Stimulated activated CD4-positive, alpha-beta T cell treated with anti-CD3 and anti-CD28 coated beads, Interleukin-1b, Interleukin-23, amount 100 ng/mL, for 1 hour (primary cell): ENCODE data around the gene CDHR3.
"Not testable (repeated sequence)": the region's sequence is repeated elsewhere in the genome, so short reads cannot be mapped to it uniquely, and the experiment has no call there.

Source experiments
- DNase-seq, 2 donors: peaks; one replicate each; pipeline ENCODE4 v3.0.0-alpha.2; 2020; ENCODE audit warnings: low read depth in 2 of 2

CDHR3 gene, protein sequence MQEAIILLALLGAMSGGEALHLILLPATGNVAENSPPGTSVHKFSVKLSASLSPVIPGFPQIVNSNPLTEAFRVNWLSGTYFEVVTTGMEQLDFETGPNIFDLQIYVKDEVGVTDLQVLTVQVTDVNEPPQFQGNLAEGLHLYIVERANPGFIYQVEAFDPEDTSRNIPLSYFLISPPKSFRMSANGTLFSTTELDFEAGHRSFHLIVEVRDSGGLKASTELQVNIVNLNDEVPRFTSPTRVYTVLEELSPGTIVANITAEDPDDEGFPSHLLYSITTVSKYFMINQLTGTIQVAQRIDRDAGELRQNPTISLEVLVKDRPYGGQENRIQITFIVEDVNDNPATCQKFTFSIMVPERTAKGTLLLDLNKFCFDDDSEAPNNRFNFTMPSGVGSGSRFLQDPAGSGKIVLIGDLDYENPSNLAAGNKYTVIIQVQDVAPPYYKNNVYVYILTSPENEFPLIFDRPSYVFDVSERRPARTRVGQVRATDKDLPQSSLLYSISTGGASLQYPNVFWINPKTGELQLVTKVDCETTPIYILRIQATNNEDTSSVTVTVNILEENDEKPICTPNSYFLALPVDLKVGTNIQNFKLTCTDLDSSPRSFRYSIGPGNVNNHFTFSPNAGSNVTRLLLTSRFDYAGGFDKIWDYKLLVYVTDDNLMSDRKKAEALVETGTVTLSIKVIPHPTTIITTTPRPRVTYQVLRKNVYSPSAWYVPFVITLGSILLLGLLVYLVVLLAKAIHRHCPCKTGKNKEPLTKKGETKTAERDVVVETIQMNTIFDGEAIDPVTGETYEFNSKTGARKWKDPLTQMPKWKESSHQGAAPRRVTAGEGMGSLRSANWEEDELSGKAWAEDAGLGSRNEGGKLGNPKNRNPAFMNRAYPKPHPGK

DNA sequence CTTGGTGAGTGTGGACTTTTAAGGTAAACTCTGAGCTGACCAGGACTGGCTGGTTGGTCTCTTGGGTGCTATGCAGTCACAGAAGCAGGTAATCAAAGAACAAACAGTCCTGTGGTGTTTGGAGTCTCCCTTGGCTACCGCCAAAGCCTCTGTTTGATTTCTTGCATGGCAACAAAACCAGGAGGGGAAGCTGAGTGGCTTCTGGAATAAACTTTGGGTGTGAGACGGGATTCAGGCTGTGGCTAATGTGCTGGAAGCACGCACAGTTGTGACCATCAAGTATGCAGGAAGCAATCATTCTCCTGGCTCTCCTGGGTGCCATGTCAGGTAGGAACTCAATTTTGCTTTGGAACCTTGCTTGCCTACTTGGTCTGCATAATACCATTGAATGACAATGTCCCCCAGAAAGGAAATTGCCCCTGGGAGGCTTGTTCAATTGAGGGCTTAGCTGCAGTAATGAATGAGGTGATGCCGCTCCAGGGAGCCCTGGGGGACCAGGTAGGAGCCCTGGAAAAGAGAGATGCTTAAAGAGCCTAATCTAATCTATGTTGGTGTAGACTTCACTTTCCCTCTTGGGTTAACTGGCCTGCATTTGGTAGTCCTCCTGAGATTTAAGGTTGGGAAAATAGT is at the start of gene CDHR3:
Gene CDHR3 (plus strand): TSS at position 227 of the 630 bp plus-strand sequence. CDS start 55 bp downstream, at position 282.
- no peak for DNase-seq

DNA sequence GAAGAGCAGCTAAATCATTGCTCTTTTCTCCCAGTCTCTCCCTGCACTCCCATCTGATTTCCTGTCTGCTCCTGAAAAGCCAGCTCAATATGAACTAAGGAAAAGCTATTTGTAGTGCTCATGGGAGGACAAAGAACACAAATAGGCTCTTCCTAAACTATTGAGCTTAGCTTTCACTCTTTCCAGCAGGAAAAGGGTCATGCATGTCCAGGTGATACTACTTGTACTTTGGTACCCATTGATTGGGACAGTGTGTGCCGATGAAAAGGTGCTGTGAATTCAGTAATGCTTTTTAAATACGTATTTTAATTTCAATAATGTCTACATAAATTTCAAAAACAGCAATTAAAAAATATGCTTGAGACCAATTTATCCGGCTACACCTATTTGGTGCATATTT is 49.1 kb upstream of the CDHR3 start:
- no peak for DNase-seq

DNA sequence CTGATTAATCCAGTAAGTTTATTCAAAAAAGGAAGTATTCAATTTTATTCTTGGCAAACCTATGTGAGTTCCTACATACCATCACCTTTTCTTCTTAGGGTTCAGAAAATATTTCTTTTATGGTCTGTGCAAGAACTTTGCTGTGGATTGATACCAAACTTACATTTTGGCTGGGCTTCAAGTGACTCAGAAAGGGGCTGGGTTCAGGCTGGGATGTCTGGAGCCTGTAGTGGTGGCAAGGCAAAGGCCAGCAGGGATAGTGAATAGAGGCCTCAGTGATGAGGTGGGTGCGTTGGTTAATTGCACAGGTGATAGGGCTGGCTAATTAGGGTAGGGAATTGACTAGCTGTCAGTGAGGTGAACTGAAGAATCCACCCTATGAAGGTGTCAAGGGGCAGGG is 46.5 kb upstream of the CDHR3 start:
- no peak for DNase-seq

DNA sequence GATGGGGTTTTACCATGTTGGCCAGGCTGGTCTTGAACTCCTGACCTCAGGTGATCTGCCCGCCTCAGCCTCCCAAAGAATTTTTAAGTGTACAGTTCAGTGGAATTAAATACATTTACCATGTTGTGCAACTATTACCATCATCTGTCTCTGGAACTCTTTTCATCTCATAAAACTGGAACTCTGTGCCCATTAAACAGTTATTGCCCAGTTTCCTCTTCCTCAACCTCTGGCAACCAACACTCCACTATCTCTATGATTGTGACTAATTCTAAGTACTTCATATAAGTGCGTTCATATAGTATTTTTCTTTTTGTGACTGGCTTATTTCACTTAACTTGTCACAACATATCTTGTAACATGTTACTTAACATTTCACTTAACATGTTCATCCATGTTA is 45.4 kb upstream of the CDHR3 start:
- DNase-seq: no peak

- DNase-seq: no peak
Observed at GRCh38 chr7:105920766-105921165, 42.3 kb upstream of the CDHR3 start.

- no peak for DNase-seq
Observed at GRCh38 chr7:105924945-105925344, 38.1 kb upstream of the CDHR3 start.

GRCh38 chr7:105926131-105926530 is 36.9 kb upstream of the CDHR3 start:
- no peak for DNase-seq

- DNase-seq: no peak
Observed at GRCh38 chr7:105931179-105931578, 31.9 kb upstream of the CDHR3 start.

DNA sequence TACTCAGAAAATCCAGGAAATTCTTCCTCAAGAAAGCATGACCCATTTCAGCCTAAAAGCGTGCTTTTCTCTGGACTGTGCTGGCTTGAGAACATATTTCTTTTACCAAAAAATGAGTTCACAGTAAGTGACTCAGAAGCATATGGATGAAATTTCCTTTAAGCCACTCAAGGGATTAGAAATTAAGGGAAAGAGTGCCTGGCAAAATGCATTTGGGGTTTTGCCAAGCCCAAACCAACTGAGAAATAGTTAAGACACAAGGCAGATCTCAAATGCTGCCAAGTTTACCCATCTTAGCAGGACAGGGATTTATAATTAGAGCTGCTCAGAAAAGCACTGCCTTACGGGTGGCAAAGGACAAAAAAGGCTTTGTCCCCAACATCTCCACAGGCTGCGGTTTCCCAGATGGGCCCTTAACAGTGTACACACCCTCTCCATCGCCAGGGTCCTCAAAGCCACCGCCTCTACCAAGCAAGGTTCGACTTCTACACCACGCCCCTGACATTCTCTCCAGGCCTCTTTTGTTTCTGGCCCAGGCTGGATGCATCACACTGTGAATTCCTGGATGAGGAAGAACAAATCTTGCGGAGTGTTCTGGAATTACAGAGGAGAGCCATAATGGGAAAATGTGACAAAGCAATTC is 30.1 kb upstream of the CDHR3 start:
- no peak for DNase-seq

- DNase-seq: no peak
Observed at GRCh38 chr7:105934572-105935185, 28.4 kb upstream of the CDHR3 start.

DNA sequence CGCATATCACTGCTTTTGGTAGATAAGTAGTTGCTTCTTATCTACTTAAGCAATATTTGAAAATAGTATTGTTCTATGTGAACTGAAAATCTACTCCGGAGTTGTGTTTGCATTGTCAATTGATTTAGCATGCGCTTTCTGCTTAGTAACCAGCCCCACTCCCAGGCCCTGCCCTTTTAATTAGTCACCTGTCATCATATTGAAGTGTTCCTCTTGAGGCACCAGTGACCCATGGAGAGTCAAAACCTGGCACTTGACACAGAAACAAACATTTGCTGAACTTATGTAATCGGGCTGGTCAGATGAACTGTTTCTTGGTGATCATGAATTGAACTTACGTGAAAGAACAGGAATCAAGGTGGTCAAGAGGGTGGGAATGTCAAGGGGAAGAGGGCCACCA is 27.8 kb upstream of the CDHR3 start:
- no peak for DNase-seq

- no peak for DNase-seq
Observed at GRCh38 chr7:105937411-105937810, 25.7 kb upstream of the CDHR3 start.

DNA sequence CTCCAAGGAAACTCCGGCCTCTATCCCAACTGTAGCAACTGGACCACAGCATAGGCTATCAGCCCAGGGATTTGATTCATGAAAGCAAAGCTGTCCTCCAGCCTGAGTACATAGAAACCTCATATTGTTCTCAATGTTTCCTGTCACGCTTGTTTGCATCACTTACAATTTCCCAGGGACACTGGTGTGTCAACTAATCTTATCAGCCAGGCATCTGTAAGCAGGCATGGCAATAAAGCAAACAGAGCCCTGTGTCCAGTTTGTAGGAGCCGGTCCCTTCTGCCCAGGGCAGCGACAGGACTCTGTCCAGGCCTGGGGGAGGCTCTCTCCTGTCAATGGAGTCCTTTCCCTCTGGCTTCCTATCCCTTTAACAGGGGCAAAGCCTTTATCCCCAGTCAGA is 23.0 kb upstream of the CDHR3 start:
- no peak for DNase-seq

DNA sequence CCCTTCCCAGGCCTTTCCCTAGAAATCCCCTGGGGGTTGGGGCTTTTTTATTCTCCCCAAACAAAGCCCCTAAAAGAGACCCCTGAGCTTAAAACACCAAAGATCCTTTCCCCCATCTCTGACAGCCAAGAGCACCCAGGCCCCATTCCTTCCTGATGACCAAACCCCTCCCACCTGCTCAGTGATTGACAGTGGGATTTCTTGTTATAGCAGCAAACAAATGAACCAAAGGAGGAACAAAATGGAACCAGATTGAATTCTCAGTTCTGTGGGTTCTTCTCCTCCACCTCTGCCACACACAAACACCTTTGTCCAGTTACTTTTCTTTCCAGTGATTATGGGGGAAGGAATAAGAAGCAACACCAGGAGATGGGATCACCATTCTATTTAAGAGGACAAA is 21.5 kb upstream of the CDHR3 start:
- DNase-seq: no peak

- DNase-seq: no peak
Observed at GRCh38 chr7:105943486-105943885, 19.6 kb upstream of the CDHR3 start.

DNA sequence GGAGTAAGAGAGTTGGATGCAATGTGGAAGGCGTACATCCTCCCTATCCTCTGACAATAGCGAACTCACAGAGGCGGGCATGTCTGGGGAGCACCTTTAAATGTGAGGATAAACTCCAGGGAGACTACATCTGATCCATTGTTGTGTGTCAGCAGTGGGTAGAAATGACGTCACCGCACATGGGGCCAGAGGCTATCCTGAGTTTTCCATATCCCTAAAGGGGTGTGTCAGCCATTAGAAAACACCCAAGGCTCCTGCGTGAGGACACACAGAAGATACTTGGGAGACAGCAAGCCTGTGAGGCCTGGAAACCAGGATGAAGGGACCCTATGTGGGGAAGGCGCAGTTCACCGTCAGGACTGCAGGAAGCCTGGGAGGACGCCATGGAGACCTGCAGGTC is 17.2 kb upstream of the CDHR3 start:
- no peak for DNase-seq

GRCh38 chr7:105951597-105951996 is 11.5 kb upstream of the CDHR3 start:
- no peak for DNase-seq

DNA sequence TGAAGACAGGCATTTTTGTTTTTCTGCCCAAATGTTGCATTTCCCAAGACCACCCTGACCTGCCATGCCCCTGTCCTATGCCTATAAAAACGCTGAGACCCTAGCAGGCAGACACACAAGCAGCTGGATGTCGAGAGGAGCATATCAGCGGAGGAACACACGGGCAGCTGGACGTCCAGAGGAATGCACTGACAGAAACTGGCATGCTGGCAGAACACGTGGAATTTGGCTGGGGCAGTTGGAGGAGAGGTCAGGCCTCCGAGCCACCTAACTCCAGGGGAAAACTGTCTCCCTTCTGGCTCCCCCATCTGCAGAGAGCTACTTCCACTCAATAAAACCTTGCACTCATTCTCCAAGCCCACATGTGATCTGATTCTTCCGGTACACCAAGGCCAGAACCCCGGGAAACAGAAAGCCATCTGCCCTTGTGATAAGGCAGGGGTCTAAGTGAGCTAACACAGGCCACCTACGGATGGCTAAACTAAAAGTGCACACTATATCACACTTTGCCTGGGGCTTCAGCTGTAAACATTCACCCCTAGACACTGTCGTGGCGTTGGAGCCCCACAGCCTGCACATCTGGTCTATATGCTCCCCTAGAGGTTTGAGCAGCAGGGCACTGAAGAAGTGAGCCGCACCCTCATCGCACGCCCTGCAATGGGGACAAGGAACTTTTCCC is 10.0 kb upstream of the CDHR3 start:
- DNase-seq: no peak

- no peak for DNase-seq
Observed at GRCh38 chr7:105954711-105955110, 8.4 kb upstream of the CDHR3 start.

GRCh38 chr7:105955651-105956466 is 7.2 kb upstream of the CDHR3 start:
- not testable (repeated sequence) for DNase-seq
